NCI-H526 (cell line): ENCODE results near the gene TTC7B.

ENCODE experiments used
- DNase-seq, 2 experiments: peaks; one replicate each; lab custom pipeline; 2025; lab: John Stamatoyannopoulos, UW

TTC7B gene

GRCh38 chr14:90489916-90490719 lies 326.1 kb downstream of the TTC7B start:
- no peak for DNase-seq

DNA sequence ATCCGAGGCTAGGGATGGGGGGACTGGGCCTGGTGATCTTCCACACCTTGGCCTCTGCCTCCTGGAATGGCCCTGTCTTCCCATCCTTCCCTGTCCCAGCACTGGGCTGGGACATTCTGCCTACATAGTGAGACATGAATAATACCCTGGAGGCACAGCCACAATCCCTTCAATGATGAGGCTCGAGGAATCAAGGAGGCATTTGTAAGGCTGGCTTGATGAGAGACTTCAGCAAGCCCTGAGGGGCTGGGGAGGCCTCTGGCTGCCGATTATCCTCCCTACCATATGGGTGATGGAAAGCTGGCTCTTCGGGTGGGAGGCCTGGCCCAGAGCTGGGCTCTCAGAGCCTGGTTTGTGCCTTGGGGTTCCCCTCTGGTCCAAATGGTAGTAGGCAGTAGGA lies 326.9 kb downstream of the TTC7B start:
- no peak for DNase-seq

- DNase-seq: no peak
These were observed 328.0 kb downstream of the TTC7B start for GRCh38 chr14:90488256-90488655.

GRCh38 chr14:90487462-90487861 lies 328.8 kb downstream of the TTC7B start:
- no peak for DNase-seq

- DNase-seq: peak in 1 of 2 experiments; percentile 23
These were observed 329.2 kb downstream of the TTC7B start for GRCh38 chr14:90487031-90487430.

DNA sequence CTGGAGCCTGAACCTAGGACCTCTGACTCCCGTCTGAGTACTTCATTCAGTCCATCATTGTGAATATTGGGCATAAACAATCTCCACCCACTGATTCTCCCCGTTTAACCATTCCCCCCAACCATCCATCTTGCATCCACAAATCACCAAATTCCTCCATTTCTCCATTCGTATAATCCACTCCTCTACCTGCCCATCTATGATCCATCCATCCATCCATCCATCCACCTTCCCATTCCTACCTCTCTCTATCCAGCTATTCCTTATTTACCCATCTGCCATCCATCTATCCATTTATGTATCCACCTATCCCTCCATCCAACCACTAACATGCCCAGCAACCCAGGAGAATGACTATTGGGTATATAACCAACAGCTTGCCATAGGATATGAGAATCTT lies 331.9 kb downstream of the TTC7B start:
- DNase-seq: no peak

- no peak for DNase-seq
These were observed 332.7 kb downstream of the TTC7B start for GRCh38 chr14:90483571-90483974.

- no peak for DNase-seq
These were observed 333.1 kb downstream of the TTC7B start for GRCh38 chr14:90483117-90483516.

- DNase-seq: peak in 1 of 2 experiments; percentile 5
These were observed 340.9 kb downstream of the TTC7B start for GRCh38 chr14:90475298-90475697.
